Measurements from ENCODE around the gene HOXB8.

The HOXB8 gene

GRCh38 chr17:48624118-48624517 is 9.0 kb upstream of the HOXB8 start:
- Histone ChIP-seq H3K4me3 (ENCODE audit: low read length in 2 of 2) (peak overlapping the region; percentile 24 to 69), H3K27ac (ENCODE audit: low read depth in 2 of 2, low read length in 2 of 2) (peak overlapping the region in 1 of 2 donors; percentile 94), H3K9ac (ENCODE audit: low read depth in 1 of 2, low read length in 2 of 2) (peak overlapping the region; percentile 63 to 84), H3K4me1 (ENCODE audit: control insufficient read depth in 2 of 2, insufficient read depth in 2 of 2, low read length in 2 of 2) (peaks cover 51 to 55% of the 10 kb centered on the region in 2 donors), H3K9me3 (ENCODE audit: control insufficient read depth in 2 of 2, low read length in 2 of 2) (no peaks in the 10 kb centered on the region), H3K36me3 (ENCODE audit: control insufficient read depth in 2 of 2, insufficient read depth in 2 of 2, low read length in 2 of 2) (no peaks in the 10 kb centered on the region), H3K27me3 (ENCODE audit: control insufficient read depth in 2 of 2, insufficient read depth in 2 of 2, low read length in 2 of 2) (peaks cover 17 to 42% of the 10 kb centered on the region in 2 donors)

- peaks cover 51 to 55% of the 10 kb centered on the region in 2 donors for H3K4me1 ChIP-seq (ENCODE audit: control insufficient read depth in 2 of 2, insufficient read depth in 2 of 2, low read length in 2 of 2)
- H3K36me3 ChIP-seq (ENCODE audit: control insufficient read depth in 2 of 2, insufficient read depth in 2 of 2, low read length in 2 of 2) = no peaks in the 10 kb centered on the region
- peak overlapping the region in 1 of 2 donors; percentile 7 for H3K27ac ChIP-seq (ENCODE audit: low read depth in 2 of 2, low read length in 2 of 2)
- H3K27me3 ChIP-seq (ENCODE audit: control insufficient read depth in 2 of 2, insufficient read depth in 2 of 2, low read length in 2 of 2) = peaks cover 15 to 37% of the 10 kb centered on the region in 2 donors
- H3K9me3 ChIP-seq (ENCODE audit: control insufficient read depth in 2 of 2, low read length in 2 of 2) = no peaks in the 10 kb centered on the region
- peak overlapping the region in 1 of 2 donors; percentile 20 for H3K4me3 ChIP-seq (ENCODE audit: low read length in 2 of 2)
- H3K9ac ChIP-seq (ENCODE audit: low read depth in 1 of 2, low read length in 2 of 2) = no peak overlapping the region
These were observed 8.5 kb upstream of the HOXB8 start for GRCh38 chr17:48623583-48623982.

GRCh38 chr17:48622857-48623256 is 7.8 kb upstream of the HOXB8 start:
- H3K4me3 ChIP-seq (ENCODE audit: low read length in 2 of 2) = no peak overlapping the region
- no peak overlapping the region for H3K9ac ChIP-seq (ENCODE audit: low read depth in 1 of 2, low read length in 2 of 2)
- H3K9me3 ChIP-seq (ENCODE audit: control insufficient read depth in 2 of 2, low read length in 2 of 2) = no peaks in the 10 kb centered on the region
- no peaks in the 10 kb centered on the region for H3K36me3 ChIP-seq (ENCODE audit: control insufficient read depth in 2 of 2, insufficient read depth in 2 of 2, low read length in 2 of 2)
- H3K27ac ChIP-seq (ENCODE audit: low read depth in 2 of 2, low read length in 2 of 2) = peak overlapping the region in 1 of 2 donors; percentile 7
- H3K27me3 ChIP-seq (ENCODE audit: control insufficient read depth in 2 of 2, insufficient read depth in 2 of 2, low read length in 2 of 2) = peaks cover 14 to 37% of the 10 kb centered on the region in 2 donors
- H3K4me1 ChIP-seq (ENCODE audit: control insufficient read depth in 2 of 2, insufficient read depth in 2 of 2, low read length in 2 of 2) = peaks cover 48 to 54% of the 10 kb centered on the region in 2 donors

- no peaks in the 10 kb centered on the region for H3K9me3 ChIP-seq (ENCODE audit: control insufficient read depth in 2 of 2, low read length in 2 of 2)
- H3K4me3 ChIP-seq (ENCODE audit: low read length in 2 of 2) = no peak overlapping the region
- H3K27ac ChIP-seq (ENCODE audit: low read depth in 2 of 2, low read length in 2 of 2) = peak overlapping the region in 1 of 2 donors; percentile 2
- H3K4me1 ChIP-seq (ENCODE audit: control insufficient read depth in 2 of 2, insufficient read depth in 2 of 2, low read length in 2 of 2) = peaks cover 42 to 47% of the 10 kb centered on the region in 2 donors
- H3K27me3 ChIP-seq (ENCODE audit: control insufficient read depth in 2 of 2, insufficient read depth in 2 of 2, low read length in 2 of 2) = peaks cover 16 to 37% of the 10 kb centered on the region in 2 donors
- peak overlapping the region in 1 of 2 donors; percentile 49 for H3K9ac ChIP-seq (ENCODE audit: low read depth in 1 of 2, low read length in 2 of 2)
- H3K36me3 ChIP-seq (ENCODE audit: control insufficient read depth in 2 of 2, insufficient read depth in 2 of 2, low read length in 2 of 2) = no peaks in the 10 kb centered on the region
These were observed 6.6 kb upstream of the HOXB8 start for GRCh38 chr17:48621410-48622392.

- Histone ChIP-seq H3K4me3 (ENCODE audit: low read length in 2 of 2) (peak overlapping the region in 1 of 2 donors; percentile 48), H3K27ac (ENCODE audit: low read depth in 2 of 2, low read length in 2 of 2) (peak overlapping the region; percentile 5 to 71), H3K27me3 (ENCODE audit: control insufficient read depth in 2 of 2, insufficient read depth in 2 of 2, low read length in 2 of 2) (peaks cover 27 to 45% of the 10 kb centered on the region in 2 donors), H3K36me3 (ENCODE audit: control insufficient read depth in 2 of 2, insufficient read depth in 2 of 2, low read length in 2 of 2) (no peaks in the 10 kb centered on the region), H3K4me1 (ENCODE audit: control insufficient read depth in 2 of 2, insufficient read depth in 2 of 2, low read length in 2 of 2) (peaks cover 45 to 46% of the 10 kb centered on the region in 2 donors), H3K9me3 (ENCODE audit: control insufficient read depth in 2 of 2, low read length in 2 of 2) (no peaks in the 10 kb centered on the region), H3K9ac (ENCODE audit: low read depth in 1 of 2, low read length in 2 of 2) (no peak overlapping the region)
These were observed 5.5 kb upstream of the HOXB8 start for GRCh38 chr17:48620461-48621139.

- H3K9ac ChIP-seq (ENCODE audit: low read depth in 1 of 2, low read length in 2 of 2) = peak overlapping the region in 1 of 2 donors; percentile 45
- H3K4me1 ChIP-seq (ENCODE audit: control insufficient read depth in 2 of 2, insufficient read depth in 2 of 2, low read length in 2 of 2) = peaks cover 40 to 42% of the 10 kb centered on the region in 2 donors
- no peaks in the 10 kb centered on the region for H3K9me3 ChIP-seq (ENCODE audit: control insufficient read depth in 2 of 2, low read length in 2 of 2)
- peak overlapping the region; percentile 38 to 48 for H3K4me3 ChIP-seq (ENCODE audit: low read length in 2 of 2)
- H3K36me3 ChIP-seq (ENCODE audit: control insufficient read depth in 2 of 2, insufficient read depth in 2 of 2, low read length in 2 of 2) = no peaks in the 10 kb centered on the region
- H3K27ac ChIP-seq (ENCODE audit: low read depth in 2 of 2, low read length in 2 of 2) = peak overlapping the region; percentile 63 to 71
- peaks cover 33 to 49% of the 10 kb centered on the region in 2 donors for H3K27me3 ChIP-seq (ENCODE audit: control insufficient read depth in 2 of 2, insufficient read depth in 2 of 2, low read length in 2 of 2)
These were observed 4.8 kb upstream of the HOXB8 start for GRCh38 chr17:48619826-48620449.

GRCh38 chr17:48618256-48618896 is 3.3 kb upstream of the HOXB8 start:
- H3K4me1 ChIP-seq (ENCODE audit: control insufficient read depth in 2 of 2, insufficient read depth in 2 of 2, low read length in 2 of 2) = peaks cover 44 to 47% of the 10 kb centered on the region in 2 donors

GRCh38 chr17:48617471-48618255 is 2.6 kb upstream of the HOXB8 start:
- peak overlapping the region; percentile 24 to 25 for H3K9ac ChIP-seq (ENCODE audit: low read depth in 1 of 2, low read length in 2 of 2)
- H3K9me3 ChIP-seq (ENCODE audit: control insufficient read depth in 2 of 2, low read length in 2 of 2) = no peaks in the 10 kb centered on the region
- peak overlapping the region; percentile 34 to 50 for H3K4me3 ChIP-seq (ENCODE audit: low read length in 2 of 2)
- H3K27me3 ChIP-seq (ENCODE audit: control insufficient read depth in 2 of 2, insufficient read depth in 2 of 2, low read length in 2 of 2) = peaks cover 43% of the 10 kb centered on the region in 2 donors
- no peaks in the 10 kb centered on the region for H3K36me3 ChIP-seq (ENCODE audit: control insufficient read depth in 2 of 2, insufficient read depth in 2 of 2, low read length in 2 of 2)
- H3K27ac ChIP-seq (ENCODE audit: low read depth in 2 of 2, low read length in 2 of 2) = no peak overlapping the region
- H3K4me1 ChIP-seq (ENCODE audit: control insufficient read depth in 2 of 2, insufficient read depth in 2 of 2, low read length in 2 of 2) = peaks cover 44 to 47% of the 10 kb centered on the region in 2 donors

More at GRCh38 chr17:48618256-48618896, 3.3 kb upstream of the HOXB8 start:
- Histone ChIP-seq H3K27me3 (ENCODE audit: control insufficient read depth in 2 of 2, insufficient read depth in 2 of 2, low read length in 2 of 2) (peaks cover 42 to 46% of the 10 kb centered on the region in 2 donors), H3K27ac (ENCODE audit: low read depth in 2 of 2, low read length in 2 of 2) (peak overlapping the region; percentile 76), H3K4me3 (ENCODE audit: low read length in 2 of 2) (peak overlapping the region; percentile 56 to 61), H3K36me3 (ENCODE audit: control insufficient read depth in 2 of 2, insufficient read depth in 2 of 2, low read length in 2 of 2) (no peaks in the 10 kb centered on the region), H3K9me3 (ENCODE audit: control insufficient read depth in 2 of 2, low read length in 2 of 2) (no peaks in the 10 kb centered on the region), H3K9ac (ENCODE audit: low read depth in 1 of 2, low read length in 2 of 2) (peak overlapping the region; percentile 13 to 24)

Measured in mucosa of rectum (tissue), 2 donors.